ENCODE measurements around the gene MAP4K4.

The MAP4K4 gene

DNA sequence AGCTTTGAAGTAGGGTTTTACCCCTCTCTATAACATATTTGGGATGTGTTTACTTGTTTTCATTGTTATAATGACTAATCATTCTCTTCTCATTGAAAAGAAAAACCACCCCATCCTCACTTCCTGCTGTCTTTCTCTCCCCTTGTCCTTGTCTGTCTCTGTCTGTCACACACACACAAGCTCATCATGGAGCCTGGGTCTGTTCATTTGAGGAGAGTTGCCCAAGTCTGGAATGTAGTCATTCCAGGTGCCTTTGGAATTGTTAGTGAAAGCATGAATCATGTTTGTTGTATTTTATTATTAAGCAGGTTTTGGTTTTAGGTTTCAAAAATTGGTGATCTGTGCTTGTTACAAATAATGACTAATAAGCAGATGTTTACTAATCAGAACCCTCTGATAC is 160.7 kb downstream of the MAP4K4 start:
- H4K20me1 ChIP-seq (ENCODE audit: low read depth, low read length), result 0 out of 2 replicates have a peak, but pooled peaks cover 4% of the 10 kb centered on the region
- no peak overlapping the region for H3K9ac ChIP-seq (ENCODE audit: low read length)
- no peak overlapping the region for H3K4me3 ChIP-seq (ENCODE audit: insufficient read depth, low read length, poor library complexity, severe bottlenecking)
- H3K36me3 ChIP-seq (ENCODE audit: low read length), result peaks cover 60% of the 10 kb centered on the region
- TF ChIP-seq CTCF (IDR thresholded peaks at IDR 0.05; ENCODE audit: insufficient read depth, low read length, poor library complexity, severe bottlenecking) (no peak), EZH2phosphoT487 (conservative IDR thresholded peaks at IDR 0.05; ENCODE audit: low read length) (no peak)
- H3K9me2 ChIP-seq (replicated peaks; ENCODE audit: insufficient read depth, low read length), result no peaks in the 10 kb centered on the region
- no peaks in the 10 kb centered on the region for H3K9me3 ChIP-seq (ENCODE audit: insufficient read depth, low read length)
- no peak overlapping the region for H3K27ac ChIP-seq (ENCODE audit: low read depth, low read length)
- peaks cover 4% of the 10 kb centered on the region; the same call in 1 of the 2 replicates for H3K79me2 ChIP-seq (ENCODE audit: insufficient read depth, low read length)
- H3K4me2 ChIP-seq (ENCODE audit: low read depth, low read length, poor library complexity, severe bottlenecking), result no peak overlapping the region
- no peak overlapping the region for H2AFZ ChIP-seq (ENCODE audit: low read depth, low read length, severe bottlenecking)
- H3F3A ChIP-seq (ENCODE audit: insufficient read depth), result no peaks in the 10 kb centered on the region
- no peaks in the 10 kb centered on the region for H3K27me3 ChIP-seq (ENCODE audit: low read length)

DNA sequence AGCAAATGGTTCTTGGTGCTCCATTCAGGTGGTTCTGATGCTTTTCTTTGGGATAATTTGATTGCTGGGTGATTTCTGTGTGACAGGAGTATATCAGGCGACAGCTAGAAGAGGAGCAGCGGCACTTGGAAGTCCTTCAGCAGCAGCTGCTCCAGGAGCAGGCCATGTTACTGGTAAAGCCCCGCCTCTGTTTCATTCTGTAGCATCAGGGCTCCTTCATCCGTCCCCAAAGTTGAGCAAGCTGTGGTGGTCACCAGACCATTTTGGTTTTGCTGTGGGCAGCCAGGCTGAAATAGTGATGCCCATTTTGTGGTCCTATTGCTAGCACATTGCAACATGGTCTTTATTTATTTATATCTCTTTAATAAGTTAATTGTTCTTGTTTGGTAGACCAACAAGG is 161.4 kb downstream of the MAP4K4 start:
- no peak overlapping the region for H3K4me3 ChIP-seq (ENCODE audit: insufficient read depth, low read length, poor library complexity, severe bottlenecking)
- H3K36me3 ChIP-seq (ENCODE audit: low read length), result peaks cover 64% of the 10 kb centered on the region
- H3K4me2 ChIP-seq (ENCODE audit: low read depth, low read length, poor library complexity, severe bottlenecking), result no peak overlapping the region
- TF ChIP-seq CTCF (IDR thresholded peaks at IDR 0.05; ENCODE audit: insufficient read depth, low read length, poor library complexity, severe bottlenecking), result no peak
- TF ChIP-seq EZH2phosphoT487 (conservative IDR thresholded peaks at IDR 0.05; ENCODE audit: low read length), result no peak
- H3K9ac ChIP-seq (ENCODE audit: low read length), result no peak overlapping the region
- no peaks in the 10 kb centered on the region for H3F3A ChIP-seq (ENCODE audit: insufficient read depth)
- no peaks in the 10 kb centered on the region for H3K9me3 ChIP-seq (ENCODE audit: insufficient read depth, low read length)
- peaks cover 4% of the 10 kb centered on the region; the same call in 1 of the 2 replicates for H3K79me2 ChIP-seq (ENCODE audit: insufficient read depth, low read length)
- H3K9me2 ChIP-seq (replicated peaks; ENCODE audit: insufficient read depth, low read length), result no peaks in the 10 kb centered on the region
- H3K27ac ChIP-seq (ENCODE audit: low read depth, low read length), result no peak overlapping the region
- H4K20me1 ChIP-seq (ENCODE audit: low read depth, low read length), result 0 out of 2 replicates have a peak, but pooled peaks cover 4% of the 10 kb centered on the region
- H2AFZ ChIP-seq (ENCODE audit: low read depth, low read length, severe bottlenecking), result no peak overlapping the region
- H3K27me3 ChIP-seq (ENCODE audit: low read length), result no peaks in the 10 kb centered on the region

GRCh38 chr2:101859604-101860003 is 162.1 kb downstream of the MAP4K4 start:
- Histone ChIP-seq H3K27me3 (ENCODE audit: low read length) (no peaks in the 10 kb centered on the region), H3K9me2 (replicated peaks; ENCODE audit: insufficient read depth, low read length) (no peaks in the 10 kb centered on the region), H3K4me3 (ENCODE audit: insufficient read depth, low read length, poor library complexity, severe bottlenecking) (no peak overlapping the region), H2AFZ (ENCODE audit: low read depth, low read length, severe bottlenecking) (no peak overlapping the region), H3K9ac (ENCODE audit: low read length) (no peak overlapping the region), H3F3A (ENCODE audit: insufficient read depth) (no peaks in the 10 kb centered on the region), H3K9me3 (ENCODE audit: insufficient read depth, low read length) (no peaks in the 10 kb centered on the region), H4K20me1 (ENCODE audit: low read depth, low read length) (0 out of 2 replicates have a peak, but pooled peaks cover 4% of the 10 kb centered on the region), H3K79me2 (ENCODE audit: insufficient read depth, low read length) (peaks cover 4% of the 10 kb centered on the region; the same call in 1 of the 2 replicates), H3K27ac (ENCODE audit: low read depth, low read length) (no peak overlapping the region), H3K4me2 (ENCODE audit: low read depth, low read length, poor library complexity, severe bottlenecking) (no peak overlapping the region), H3K36me3 (ENCODE audit: low read length) (peaks cover 70% of the 10 kb centered on the region)
- TF ChIP-seq CTCF (IDR thresholded peaks at IDR 0.05; ENCODE audit: insufficient read depth, low read length, poor library complexity, severe bottlenecking) (no peak), EZH2phosphoT487 (conservative IDR thresholded peaks at IDR 0.05; ENCODE audit: low read length) (no peak)
